GM23338 (cell line): ENCODE data around the gene RYR1. TPM values are rescaled to one million over a fixed set of nuclear protein-coding genes. Genes with fewer than 3 reads are reported as not detected.

Experiments
- ATAC-seq: fragments of 200-7000 bp; cut with Tn5 transposase; 3 replicates; pipeline ENCODE4 v1.9.1; 2020
- DNase-seq: peaks from one replicate; pipeline ENCODE4 v3.0.0-alpha.2; 2015; ENCODE audit warnings: low spot score
- H2AFZ ChIP-seq: fragments of 200-600 bp; sonication (generic); 2 replicates; pipeline ENCODE4 v1.8.0; 2016; ENCODE audit warnings: antibody characterized with exemption, mild to moderate bottlenecking, moderate library complexity
- H3F3A ChIP-seq: fragments of 200-600 bp; sonication (generic); replicated peaks from 2 replicates; pipeline ENCODE4 v1.8.0; 2017; ENCODE audit warnings: antibody characterized with exemption, mixed run types, low read depth
- H3K27ac ChIP-seq: fragments of 200-600 bp; sonication (generic); 2 replicates; pipeline ENCODE4 v1.6.1; 2016; ENCODE audit warnings: low read depth
- H3K27me3 ChIP-seq: fragments of 200-600 bp; sonication (generic); 2 replicates; pipeline ENCODE4 v1.8.0; 2016; ENCODE audit warnings: mild to moderate bottlenecking, mixed run types, moderate library complexity; ENCODE audit not compliant: insufficient read depth
- H3K36me3 ChIP-seq: fragments of 200-600 bp; sonication (generic); 2 replicates; pipeline ENCODE4 v1.8.0; 2016; ENCODE audit warnings: mild to moderate bottlenecking; ENCODE audit not compliant: insufficient read depth
- H3K4me1 ChIP-seq: fragments of 200-600 bp; sonication (generic); 2 replicates; pipeline ENCODE4 v1.8.0; 2016; ENCODE audit warnings: mild to moderate bottlenecking, moderate library complexity; ENCODE audit not compliant: insufficient read depth
- H3K4me2 ChIP-seq: fragments of 200-600 bp; sonication (generic); 2 replicates; pipeline ENCODE4 v1.7.1; 2017; ENCODE audit warnings: mixed run types
- H3K4me3 ChIP-seq: fragments of 200-600 bp; sonication (generic); 2 replicates; pipeline ENCODE4 v1.6.1; 2016; ENCODE audit warnings: mixed run types
- H3K79me2 ChIP-seq: fragments of 200-600 bp; sonication (generic); replicated peaks from 2 replicates; pipeline ENCODE4 v1.8.0; 2017; ENCODE audit warnings: mild to moderate bottlenecking; ENCODE audit not compliant: insufficient read depth
- H3K9me2 ChIP-seq: fragments of 200-600 bp; sonication (generic); 2 replicates; pipeline ENCODE4 v1.8.0; 2017; ENCODE audit not compliant: insufficient read depth
- H4K20me1 ChIP-seq: fragments of 200-600 bp; sonication (generic); replicated peaks from 2 replicates; pipeline ENCODE4 v1.8.0; 2017; ENCODE audit warnings: mild to moderate bottlenecking; ENCODE audit not compliant: insufficient read depth
- H3K27ac Mint-ChIP-seq: 2 replicates; pipeline ENCODE4 v1.8.0; 2020; ENCODE audit warnings: inconsistent platforms, mild to moderate bottlenecking, moderate library complexity, mixed read lengths
- H3K27me3 Mint-ChIP-seq: 3 replicates; pipeline ENCODE4 v1.8.0; 2022; ENCODE audit warnings: low read depth, mild to moderate bottlenecking, moderate library complexity, mixed read lengths, inconsistent platforms; ENCODE audit not compliant: insufficient read depth, poor library complexity
- H3K36me3 Mint-ChIP-seq: 3 replicates; pipeline ENCODE4 v1.8.0; 2021; ENCODE audit warnings: low read depth, mild to moderate bottlenecking, inconsistent platforms, moderate library complexity, mixed read lengths
- H3K4me1 Mint-ChIP-seq: 3 replicates; pipeline ENCODE4 v1.8.0; 2020; ENCODE audit warnings: mild to moderate bottlenecking, inconsistent platforms, mixed read lengths
- H3K4me3 Mint-ChIP-seq: 3 replicates; pipeline ENCODE4 v1.8.0; 2021; ENCODE audit warnings: moderate library complexity, mild to moderate bottlenecking, inconsistent platforms, mixed read lengths
- H3K9me3 Mint-ChIP-seq: 3 replicates; pipeline ENCODE4 v1.8.0; 2020; ENCODE audit warnings: moderate library complexity, mild to moderate bottlenecking, inconsistent platforms, mixed read lengths
- CREB1 ChIP-seq: fragments of 250-450 bp; sonication (Bioruptor Pico); IDR thresholded peaks from 2 replicates; pipeline ENCODE4 v1.5.0; 2020; ENCODE audit warnings: low read depth, mild to moderate bottlenecking, moderate library complexity
- ETS1 ChIP-seq: IDR thresholded peaks from 2 replicates; pipeline ENCODE4 v1.6.1; 2016; ENCODE audit warnings: antibody characterized with exemption
- EZH2 ChIP-seq: fragments of 200-600 bp; sonication (generic); IDR thresholded peaks from one replicate; pipeline ENCODE4 v1.8.0; 2017; ENCODE audit warnings: antibody characterized with exemption, mild to moderate bottlenecking, low read depth; ENCODE audit not compliant: unreplicated experiment
- EZH2phosphoT487 ChIP-seq: fragments of 200-600 bp; sonication (generic); IDR thresholded peaks from one replicate; pipeline ENCODE4 v1.8.1; 2018; ENCODE audit warnings: antibody characterized with exemption; ENCODE audit not compliant: unreplicated experiment
- JUNB ChIP-seq: IDR thresholded peaks from one replicate; pipeline ENCODE4 v1.6.1; 2016; ENCODE audit warnings: antibody characterized with exemption; ENCODE audit not compliant: unreplicated experiment
- NANOG ChIP-seq: IDR thresholded peaks from 2 replicates; pipeline ENCODE4 v1.6.1; 2016; ENCODE audit warnings: antibody characterized with exemption, borderline replicate concordance
- POLR2AphosphoS5 ChIP-seq: IDR thresholded peaks from 2 replicates; pipeline ENCODE4 v1.6.1; 2016; ENCODE audit warnings: antibody characterized with exemption, low read depth
- STAT1 ChIP-seq: IDR thresholded peaks from one replicate; pipeline ENCODE4 v1.6.1; 2016; ENCODE audit warnings: antibody characterized with exemption; ENCODE audit not compliant: unreplicated experiment
- ZNF114 ChIP-seq: fragments of 250-450 bp; sonication (Bioruptor Pico); IDR thresholded peaks from 2 replicates; pipeline ENCODE4 v1.5.0; 2020; ENCODE audit warnings: mild to moderate bottlenecking, moderate library complexity
- ZNF331 ChIP-seq: fragments of 250-450 bp; sonication (Bioruptor Pico); IDR thresholded peaks from 2 replicates; pipeline ENCODE4 v1.5.0; 2020; ENCODE audit warnings: low read depth, mild to moderate bottlenecking, moderate library complexity
- ZNF462 ChIP-seq: fragments of 250-450 bp; sonication (Bioruptor Pico); IDR thresholded peaks from 2 replicates; pipeline ENCODE4 v1.5.0; 2020; ENCODE audit warnings: mild to moderate bottlenecking, moderate library complexity
- polyA plus RNA-seq: library from polyadenylated mRNA; unstranded; fragments of >200 nt; fragmentation: Nextera tagmentation; extraction: Ambion mirVana; gene quantifications from 2 replicates; pipeline ENCODE4 v1.2.1, GENCODE V29; 2016
- total RNA-seq: library from RNA; depleted of rRNA; stranded (reverse); fragments of >200 nt; shearing (Covaris generic); gene quantifications from 2 replicates; pipeline ENCODE4 v1.2.3, GENCODE V29; 2014
- TF ChIP-seq, protein P1 (sequence below), 2 experiments: fragments of 200-600 bp in 1 of 2; sonication (generic) in 1 of 2; conservative IDR thresholded peaks; 2 replicates each; pipeline versions ENCODE4 v1.5.1 to v1.6.1; 2016 to 2017; ENCODE audit warnings: antibody characterized with exemption in 2 of 2, low read depth in 2 of 2, mild to moderate bottlenecking in 2 of 2, moderate library complexity in 1 of 2
- TF ChIP-seq, protein P2 (sequence below): IDR thresholded peaks from one replicate; pipeline ENCODE4 v1.6.1; 2018; ENCODE audit warnings: antibody characterized with exemption; ENCODE audit not compliant: unreplicated experiment

RYR1 gene
- total and polyA plus RNA-seq, 2 experiments from 2014 or later: 4.0 to 26.7 TPM

- no peak overlapping the region for H3K4me2 ChIP-seq
- peaks cover 7% of the 10 kb centered on the region for H3K27me3 Mint-ChIP-seq
- ATAC-seq: no peak
- H3K27ac Mint-ChIP-seq: no peak overlapping the region
- H3K27me3 ChIP-seq: no peaks in the 10 kb centered on the region
- 0 out of 2 replicates have a peak, but pooled peaks cover 3% of the 10 kb centered on the region for H3F3A ChIP-seq
- TF ChIP-seq, protein P1, sequence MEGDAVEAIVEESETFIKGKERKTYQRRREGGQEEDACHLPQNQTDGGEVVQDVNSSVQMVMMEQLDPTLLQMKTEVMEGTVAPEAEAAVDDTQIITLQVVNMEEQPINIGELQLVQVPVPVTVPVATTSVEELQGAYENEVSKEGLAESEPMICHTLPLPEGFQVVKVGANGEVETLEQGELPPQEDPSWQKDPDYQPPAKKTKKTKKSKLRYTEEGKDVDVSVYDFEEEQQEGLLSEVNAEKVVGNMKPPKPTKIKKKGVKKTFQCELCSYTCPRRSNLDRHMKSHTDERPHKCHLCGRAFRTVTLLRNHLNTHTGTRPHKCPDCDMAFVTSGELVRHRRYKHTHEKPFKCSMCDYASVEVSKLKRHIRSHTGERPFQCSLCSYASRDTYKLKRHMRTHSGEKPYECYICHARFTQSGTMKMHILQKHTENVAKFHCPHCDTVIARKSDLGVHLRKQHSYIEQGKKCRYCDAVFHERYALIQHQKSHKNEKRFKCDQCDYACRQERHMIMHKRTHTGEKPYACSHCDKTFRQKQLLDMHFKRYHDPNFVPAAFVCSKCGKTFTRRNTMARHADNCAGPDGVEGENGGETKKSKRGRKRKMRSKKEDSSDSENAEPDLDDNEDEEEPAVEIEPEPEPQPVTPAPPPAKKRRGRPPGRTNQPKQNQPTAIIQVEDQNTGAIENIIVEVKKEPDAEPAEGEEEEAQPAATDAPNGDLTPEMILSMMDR (conservative IDR thresholded peaks at IDR 0.05; ENCODE audit: low read depth in 2 of 2): no peak
- TF ChIP-seq EZH2: no peak
- TF ChIP-seq CREB1 (CRISPR knock-in tag): no peak
- TF ChIP-seq JUNB: no peak
- no peak for TF ChIP-seq EZH2phosphoT487
- no peak for TF ChIP-seq ZNF331
- TF ChIP-seq, protein P2, sequence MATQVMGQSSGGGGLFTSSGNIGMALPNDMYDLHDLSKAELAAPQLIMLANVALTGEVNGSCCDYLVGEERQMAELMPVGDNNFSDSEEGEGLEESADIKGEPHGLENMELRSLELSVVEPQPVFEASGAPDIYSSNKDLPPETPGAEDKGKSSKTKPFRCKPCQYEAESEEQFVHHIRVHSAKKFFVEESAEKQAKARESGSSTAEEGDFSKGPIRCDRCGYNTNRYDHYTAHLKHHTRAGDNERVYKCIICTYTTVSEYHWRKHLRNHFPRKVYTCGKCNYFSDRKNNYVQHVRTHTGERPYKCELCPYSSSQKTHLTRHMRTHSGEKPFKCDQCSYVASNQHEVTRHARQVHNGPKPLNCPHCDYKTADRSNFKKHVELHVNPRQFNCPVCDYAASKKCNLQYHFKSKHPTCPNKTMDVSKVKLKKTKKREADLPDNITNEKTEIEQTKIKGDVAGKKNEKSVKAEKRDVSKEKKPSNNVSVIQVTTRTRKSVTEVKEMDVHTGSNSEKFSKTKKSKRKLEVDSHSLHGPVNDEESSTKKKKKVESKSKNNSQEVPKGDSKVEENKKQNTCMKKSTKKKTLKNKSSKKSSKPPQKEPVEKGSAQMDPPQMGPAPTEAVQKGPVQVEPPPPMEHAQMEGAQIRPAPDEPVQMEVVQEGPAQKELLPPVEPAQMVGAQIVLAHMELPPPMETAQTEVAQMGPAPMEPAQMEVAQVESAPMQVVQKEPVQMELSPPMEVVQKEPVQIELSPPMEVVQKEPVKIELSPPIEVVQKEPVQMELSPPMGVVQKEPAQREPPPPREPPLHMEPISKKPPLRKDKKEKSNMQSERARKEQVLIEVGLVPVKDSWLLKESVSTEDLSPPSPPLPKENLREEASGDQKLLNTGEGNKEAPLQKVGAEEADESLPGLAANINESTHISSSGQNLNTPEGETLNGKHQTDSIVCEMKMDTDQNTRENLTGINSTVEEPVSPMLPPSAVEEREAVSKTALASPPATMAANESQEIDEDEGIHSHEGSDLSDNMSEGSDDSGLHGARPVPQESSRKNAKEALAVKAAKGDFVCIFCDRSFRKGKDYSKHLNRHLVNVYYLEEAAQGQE: no peak
- TF ChIP-seq ZNF114: no peak
- no peak for TF ChIP-seq ZNF462 (CRISPR knock-in tag)
- no peak for TF ChIP-seq POLR2AphosphoS5
- TF ChIP-seq STAT1: no peak
- TF ChIP-seq NANOG: no peak
- no peak for TF ChIP-seq ETS1
- peaks cover 18% of the 10 kb centered on the region; the same call in 1 of the 2 replicates for H3K36me3 ChIP-seq
- H3K4me3 Mint-ChIP-seq: no peak overlapping the region
- H3K9me2 ChIP-seq: no peaks in the 10 kb centered on the region
- H3K4me1 ChIP-seq: peaks cover 6% of the 10 kb centered on the region; the same call in 1 of the 2 replicates
- H3K79me2 ChIP-seq: no peaks in the 10 kb centered on the region
- H3K36me3 Mint-ChIP-seq: peaks cover 59% of the 10 kb centered on the region
- no peaks in the 10 kb centered on the region; the same call in 1 of the 2 replicates for H4K20me1 ChIP-seq
- H3K4me3 ChIP-seq: no peak overlapping the region
- H2AFZ ChIP-seq: no peak overlapping the region
- H3K4me1 Mint-ChIP-seq: peaks cover 15% of the 10 kb centered on the region
- H3K9me3 Mint-ChIP-seq: no peaks in the 10 kb centered on the region; the same call in 2 of the 3 replicates
- H3K27ac ChIP-seq: no peak overlapping the region
- no peak for DNase-seq
Measured at GRCh38 chr19:38445362-38445761, 11.9 kb downstream of the RYR1 start.
